ENCODE results near the gene SLC26A1.
A peak's percentile ranks its signal among the peaks of the same experiment; 100 is the strongest.

Gene SLC26A1

DNA sequence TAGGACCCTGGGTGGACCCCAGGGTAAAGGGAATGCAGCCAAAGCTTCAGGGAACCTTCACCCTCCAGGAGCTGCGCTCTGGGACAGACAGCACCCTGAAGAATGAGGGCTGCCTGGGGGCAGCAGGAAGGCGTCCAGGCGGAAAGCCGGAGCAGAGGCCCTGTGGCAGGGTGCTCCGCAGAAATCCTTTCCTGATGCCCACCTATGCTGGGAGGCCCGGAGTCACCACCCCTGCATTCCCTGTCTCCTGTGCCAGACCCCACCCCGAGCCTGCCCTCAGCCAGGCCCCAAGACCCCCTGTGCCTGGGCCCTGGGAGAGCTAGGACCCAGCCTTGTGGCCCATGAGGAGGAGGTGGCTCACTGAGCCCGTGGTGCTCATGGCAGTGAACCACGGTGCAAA lies 18.5 kb downstream of the SLC26A1 start:
- no peak overlapping the region for H3K27ac ChIP-seq
- TF ChIP-seq, protein P1, sequence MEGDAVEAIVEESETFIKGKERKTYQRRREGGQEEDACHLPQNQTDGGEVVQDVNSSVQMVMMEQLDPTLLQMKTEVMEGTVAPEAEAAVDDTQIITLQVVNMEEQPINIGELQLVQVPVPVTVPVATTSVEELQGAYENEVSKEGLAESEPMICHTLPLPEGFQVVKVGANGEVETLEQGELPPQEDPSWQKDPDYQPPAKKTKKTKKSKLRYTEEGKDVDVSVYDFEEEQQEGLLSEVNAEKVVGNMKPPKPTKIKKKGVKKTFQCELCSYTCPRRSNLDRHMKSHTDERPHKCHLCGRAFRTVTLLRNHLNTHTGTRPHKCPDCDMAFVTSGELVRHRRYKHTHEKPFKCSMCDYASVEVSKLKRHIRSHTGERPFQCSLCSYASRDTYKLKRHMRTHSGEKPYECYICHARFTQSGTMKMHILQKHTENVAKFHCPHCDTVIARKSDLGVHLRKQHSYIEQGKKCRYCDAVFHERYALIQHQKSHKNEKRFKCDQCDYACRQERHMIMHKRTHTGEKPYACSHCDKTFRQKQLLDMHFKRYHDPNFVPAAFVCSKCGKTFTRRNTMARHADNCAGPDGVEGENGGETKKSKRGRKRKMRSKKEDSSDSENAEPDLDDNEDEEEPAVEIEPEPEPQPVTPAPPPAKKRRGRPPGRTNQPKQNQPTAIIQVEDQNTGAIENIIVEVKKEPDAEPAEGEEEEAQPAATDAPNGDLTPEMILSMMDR (conservative IDR thresholded peaks at IDR 0.05) = no peak

DNA sequence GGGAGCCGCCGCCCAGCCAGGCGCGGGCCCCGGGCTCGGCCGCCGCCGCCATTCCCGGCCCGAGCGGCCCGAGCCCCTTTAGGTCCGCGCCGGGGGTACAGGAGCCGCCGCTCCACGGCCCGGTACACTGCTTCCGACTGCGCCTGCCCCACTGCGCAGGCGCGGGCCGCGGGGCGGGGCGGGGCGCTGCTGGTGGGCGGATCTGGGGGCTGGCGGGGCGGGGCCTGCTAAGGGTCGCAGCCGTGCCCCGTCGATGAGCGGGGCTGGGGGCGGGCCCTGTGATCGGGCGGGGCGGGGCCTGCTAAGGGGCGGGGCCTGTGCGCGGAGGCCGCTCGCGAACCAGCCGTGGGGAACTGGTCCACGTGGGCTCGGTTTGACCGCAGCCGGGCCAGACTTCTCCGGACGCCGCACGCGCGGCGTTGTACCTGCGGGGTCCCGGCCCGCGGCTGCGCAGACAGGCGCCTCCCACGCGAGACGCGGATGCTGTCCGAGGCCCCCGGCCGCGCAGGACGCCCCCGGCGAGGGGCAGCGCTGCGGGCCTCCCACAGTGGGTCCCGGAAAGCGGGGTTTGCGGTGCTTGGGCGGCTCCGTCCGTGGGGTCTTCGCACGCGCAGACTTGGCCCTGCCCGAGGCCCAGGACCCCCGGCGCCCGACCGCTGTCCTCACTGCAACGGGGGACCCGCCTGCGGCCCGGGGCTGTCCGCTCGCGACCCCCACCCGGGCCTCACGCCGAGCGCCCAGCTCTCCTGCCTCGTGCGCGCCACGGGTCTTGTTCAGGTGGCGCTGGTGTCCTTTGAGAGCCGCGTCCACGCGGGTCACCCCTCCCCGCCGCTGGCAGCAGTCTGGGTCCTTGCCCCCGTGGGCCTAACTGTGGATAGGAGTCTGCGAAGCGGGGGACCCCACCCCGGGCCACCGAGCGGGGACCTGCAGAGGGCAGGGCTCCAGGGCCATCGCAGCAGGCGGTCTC lies 19.5 kb downstream of the SLC26A1 start, which contains the start of gene DGKQ:
TSS of gene DGKQ (minus strand) at position 139 of the 967 bp plus-strand sequence. CDS start at position 52, 87 bp downstream.
- peak within 1 kb of the TSS; percentile 59; the same call in 1 of the 2 replicates for H3K27ac ChIP-seq
- TF ChIP-seq, protein P1 (conservative IDR thresholded peaks at IDR 0.05) = no peak

- TF ChIP-seq, protein P1 (conservative IDR thresholded peaks at IDR 0.05) = no peak
- H3K27ac ChIP-seq = peak overlapping the region; percentile 59; the same call in 1 of the 2 replicates
Measured at GRCh38 chr4:972651-973424, 20.4 kb downstream of the SLC26A1 start.

DNA sequence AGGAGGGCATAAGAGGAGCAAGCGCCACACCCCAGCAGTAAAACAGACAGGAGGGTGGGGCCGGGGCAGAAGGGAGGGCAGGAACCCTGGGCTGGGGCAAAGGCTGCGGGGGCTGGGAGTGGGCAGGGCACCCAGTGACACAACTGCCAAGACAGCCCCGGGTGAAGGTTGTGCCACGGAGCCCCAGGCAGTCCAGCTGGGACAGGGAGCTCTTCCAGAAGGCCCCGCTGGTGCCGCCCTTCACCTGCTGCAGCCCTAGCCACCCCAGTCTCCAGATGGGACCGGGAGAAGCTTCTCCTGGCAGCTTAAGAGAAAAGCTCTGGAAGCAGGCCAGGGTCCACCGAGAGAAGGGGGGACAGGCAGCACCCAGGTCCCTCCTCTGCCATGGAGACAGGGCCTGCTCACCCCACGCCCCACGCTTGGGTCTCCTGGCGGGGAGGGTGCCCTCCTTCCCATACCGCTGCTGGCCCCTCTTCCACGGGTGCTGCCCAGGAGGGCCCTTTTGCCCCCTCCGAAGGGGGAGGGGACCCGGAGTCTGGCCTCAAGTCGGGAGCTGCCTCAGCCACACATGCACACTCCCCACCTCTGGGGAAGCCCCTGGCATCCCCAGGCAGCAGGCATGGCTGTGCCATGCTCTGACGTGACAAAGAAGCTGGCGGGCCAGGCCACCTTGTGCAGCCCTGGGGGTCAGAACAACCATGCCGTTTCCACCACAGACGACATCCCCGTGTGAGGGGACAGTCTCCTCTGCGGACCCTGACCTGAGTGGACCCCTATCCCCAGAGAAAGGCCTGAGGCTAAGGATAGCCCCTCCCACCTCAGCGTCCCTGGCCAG lies 21.3 kb downstream of the SLC26A1 start:
- TF ChIP-seq, protein P1 (conservative IDR thresholded peaks at IDR 0.05) = no peak
- H3K27ac ChIP-seq = peak overlapping the region; percentile 59; the same call in 1 of the 2 replicates

- TF ChIP-seq, protein P1 (conservative IDR thresholded peaks at IDR 0.05) = no peak
- no peak overlapping the region for H3K27ac ChIP-seq
Measured at GRCh38 chr4:970854-971520, 22.2 kb downstream of the SLC26A1 start.

DNA sequence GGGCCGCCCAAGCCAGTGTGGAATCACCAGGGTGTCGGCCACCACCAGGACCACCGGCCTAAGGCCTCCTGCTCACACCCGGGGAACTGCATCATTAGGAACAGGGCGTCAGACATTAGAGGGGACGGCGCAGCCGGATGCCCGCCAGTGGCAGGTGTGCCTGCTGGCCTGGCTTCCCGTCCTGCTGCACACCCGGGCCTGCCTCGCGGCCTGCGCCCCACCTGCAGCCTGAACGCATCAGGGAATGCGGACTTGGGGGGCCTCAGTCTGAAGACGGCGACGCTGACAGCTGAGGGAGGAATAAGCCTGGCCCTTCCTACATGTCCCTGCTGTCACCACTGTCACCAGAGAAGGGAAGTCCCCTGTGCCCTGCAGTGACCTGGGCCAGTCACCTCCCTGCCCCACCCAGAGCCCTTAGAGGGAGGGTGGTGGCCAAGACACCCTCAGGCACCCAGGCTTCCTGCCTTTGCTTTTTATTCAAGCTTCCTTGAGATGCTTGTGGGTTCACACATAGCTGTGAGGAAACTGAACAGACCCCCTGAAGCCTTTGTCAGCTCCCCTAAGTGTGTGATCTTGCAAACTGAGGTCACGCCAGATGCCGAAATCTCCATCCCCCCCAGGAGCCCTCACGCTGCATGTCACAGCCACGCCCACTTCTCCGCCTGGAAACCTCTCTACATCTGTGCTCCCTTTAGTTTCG lies 23.0 kb downstream of the SLC26A1 start:
- H3K27ac ChIP-seq = no peak overlapping the region
- TF ChIP-seq, protein P1 (conservative IDR thresholded peaks at IDR 0.05) = no peak

Data from VCaP (cell line).